Measurements from ENCODE around the gene DCTN4. TPM values are rescaled to one million over a fixed set of nuclear protein-coding genes. Genes with fewer than 3 reads are reported as not detected.
A peak's percentile ranks its signal among the peaks of the same experiment; 100 is the strongest.

DCTN4 gene
- polyA plus RNA-seq, 1 experiment: 61.1 TPM

GRCh38 chr5:150779397-150780186 lies 20.8 kb upstream of the DCTN4 start:
- no peak for DNase-seq (ENCODE audit: low read depth, low spot score)
- Histone ChIP-seq H3K4me3 (ENCODE audit: low read depth, low read length) (peak overlapping the region; percentile 92), H3K9me3 (ENCODE audit: control insufficient read depth, insufficient read depth, low read length) (peaks cover 2% of the 10 kb centered on the region; the same call in 1 of the 2 replicates), H3K27me3 (ENCODE audit: control insufficient read depth, insufficient read depth, low read length) (no peaks in the 10 kb centered on the region), H3K27ac (ENCODE audit: low read depth, low read length) (peak overlapping the region; percentile 78)
- ChIA-PET CTCF (interaction anchor here (0.8 to 2.0 kb wide), 10 partner anchors 7 to 219 kb away, joined by 3 to 13 read pairs (median 6); partner anchors contain the start of genes DCTN4 and RBM22), POLR2A (interaction anchor here (1.5 to 4.9 kb wide), 5 partner anchors 8 to 28 kb away, joined by 3 to 26 read pairs (median 5); partner anchors contain the start of gene DCTN4)
- TF ChIP-seq CTCF (IDR thresholded peaks at IDR 0.05; ENCODE audit: low read depth, low read length): no peak

- H3K9me3 ChIP-seq (ENCODE audit: control insufficient read depth, insufficient read depth, low read length): peaks cover 2% of the 10 kb centered on the region; the same call in 1 of the 2 replicates
- POLR2A ChIA-PET: interaction anchor here (0.6 to 4.9 kb wide), 7 partner anchors 8 to 238 kb away, joined by 3 to 26 read pairs (median 4); partner anchors contain the start of gene DCTN4
- no peaks in the 10 kb centered on the region for H3K27me3 ChIP-seq (ENCODE audit: control insufficient read depth, insufficient read depth, low read length)
- CTCF ChIA-PET: interaction anchor here (0.8 to 2.0 kb wide), 12 partner anchors 8 to 218 kb away, joined by 3 to 13 read pairs (median 5); partner anchors contain the start of genes DCTN4 and RBM22
- H3K4me3 ChIP-seq (ENCODE audit: low read depth, low read length): peak within 1 kb of the TSS; percentile 92
- no peak for DNase-seq (ENCODE audit: low read depth, low spot score)
- peak; percentile 50 for TF ChIP-seq CTCF (IDR thresholded peaks at IDR 0.05; ENCODE audit: low read depth, low read length)
- H3K27ac ChIP-seq (ENCODE audit: low read depth, low read length): peak within 1 kb of the TSS; percentile 78
These were observed 19.9 kb upstream of the DCTN4 start, which contains the start of gene SMIM3 for GRCh38 chr5:150778517-150779396. SMIM3 (plus strand) TSS chr5:150778757; CDS start chr5:150795441, 16,684 bp downstream.

GRCh38 chr5:150778088-150778516 lies 19.3 kb upstream of the DCTN4 start:
- no peak for TF ChIP-seq CTCF (IDR thresholded peaks at IDR 0.05; ENCODE audit: low read depth, low read length)
- Histone ChIP-seq H3K4me3 (ENCODE audit: low read depth, low read length) (peak overlapping the region; percentile 92), H3K9me3 (ENCODE audit: control insufficient read depth, insufficient read depth, low read length) (peaks cover 2% of the 10 kb centered on the region; the same call in 1 of the 2 replicates), H3K27ac (ENCODE audit: low read depth, low read length) (peak overlapping the region; percentile 63), H3K27me3 (ENCODE audit: control insufficient read depth, insufficient read depth, low read length) (no peaks in the 10 kb centered on the region)
- CTCF ChIA-PET: interaction anchor here (0.6 to 2.0 kb wide), 14 partner anchors 9 to 217 kb away, joined by 3 to 13 read pairs (median 6); partner anchors contain the start of genes DCTN4 and RBM22
- no peak for DNase-seq (ENCODE audit: low read depth, low spot score)
- POLR2A ChIA-PET: interaction anchor here (0.6 to 4.9 kb wide), 7 partner anchors 9 to 190 kb away, joined by 3 to 26 read pairs (median 4); partner anchors contain the start of gene DCTN4

GRCh38 chr5:150777685-150778084 lies 18.9 kb upstream of the DCTN4 start:
- no peaks in the 10 kb centered on the region for H3K27me3 ChIP-seq (ENCODE audit: control insufficient read depth, insufficient read depth, low read length)
- peaks cover 2% of the 10 kb centered on the region; the same call in 1 of the 2 replicates for H3K9me3 ChIP-seq (ENCODE audit: control insufficient read depth, insufficient read depth, low read length)
- POLR2A ChIA-PET: interaction anchor here (0.6 to 4.9 kb wide), 5 partner anchors 12 to 190 kb away, joined by 3 to 26 read pairs (median 4); partner anchors contain the start of gene DCTN4
- CTCF ChIA-PET: interaction anchor here (0.6 to 1.9 kb wide), 7 partner anchors 14 to 217 kb away, joined by 3 to 13 read pairs (median 5); no protein-coding TSS in a partner anchor
- no peak for DNase-seq (ENCODE audit: low read depth, low spot score)
- peak overlapping the region; percentile 92 for H3K4me3 ChIP-seq (ENCODE audit: low read depth, low read length)
- TF ChIP-seq CTCF (IDR thresholded peaks at IDR 0.05; ENCODE audit: low read depth, low read length): no peak
- H3K27ac ChIP-seq (ENCODE audit: low read depth, low read length): no peak overlapping the region

Data from AG04450 (cell line).